Activated T-cell treated with anti-CD3 and anti-CD28 coated beads, Interleukin-2, amount 50 U/mL, for 48 hours (primary cell): ENCODE data around the gene HDAC4.

Experiments used
- DNase-seq, 2 experiments: peaks; one replicate each; pipeline ENCODE4 v3.0.0-alpha.2; 2020

The HDAC4 gene

DNA sequence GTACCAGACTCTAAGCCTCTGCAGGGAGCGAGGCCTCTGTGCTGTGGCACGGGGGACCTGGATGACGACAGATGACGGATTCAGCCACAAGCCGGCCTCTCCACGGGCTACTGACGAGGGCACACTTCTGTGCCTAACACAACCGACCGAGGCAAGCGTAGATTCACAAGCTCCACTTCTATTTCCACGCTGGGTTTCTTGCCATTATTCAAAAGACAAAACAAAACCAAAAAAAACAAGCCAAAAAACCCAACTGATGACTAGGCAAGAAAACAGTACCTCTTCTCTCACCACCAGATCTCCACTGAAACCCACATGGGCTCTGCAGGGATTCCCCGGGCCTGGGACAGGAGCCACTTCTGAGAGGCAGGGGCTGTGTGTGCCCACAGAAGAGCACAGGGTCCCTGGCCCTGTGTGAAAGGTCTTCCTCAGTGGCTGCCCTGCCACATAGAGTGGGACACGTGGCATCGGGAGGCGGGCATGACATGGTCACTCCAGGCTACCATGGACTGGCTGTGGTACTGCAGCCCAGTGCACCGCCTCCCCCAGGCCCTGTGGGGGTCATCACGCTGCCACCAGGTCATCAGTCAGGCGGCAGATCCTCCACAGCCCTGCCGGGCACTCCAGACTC, 254.7 kb downstream of the HDAC4 start:
- no peak for DNase-seq

- DNase-seq, result no peak
These were observed 255.2 kb downstream of the HDAC4 start for GRCh38 chr2:239145601-239146000.

GRCh38 chr2:239145106-239145505, 255.7 kb downstream of the HDAC4 start:
- no peak for DNase-seq

GRCh38 chr2:239144713-239144999, 256.2 kb downstream of the HDAC4 start:
- DNase-seq, result no peak

- peak; percentile 45 to 49 for DNase-seq
These were observed 256.7 kb downstream of the HDAC4 start for GRCh38 chr2:239143858-239144712.

GRCh38 chr2:239142806-239143205, 258.0 kb downstream of the HDAC4 start:
- no peak for DNase-seq

- no peak for DNase-seq
These were observed 258.5 kb downstream of the HDAC4 start for GRCh38 chr2:239142296-239142695.

DNA sequence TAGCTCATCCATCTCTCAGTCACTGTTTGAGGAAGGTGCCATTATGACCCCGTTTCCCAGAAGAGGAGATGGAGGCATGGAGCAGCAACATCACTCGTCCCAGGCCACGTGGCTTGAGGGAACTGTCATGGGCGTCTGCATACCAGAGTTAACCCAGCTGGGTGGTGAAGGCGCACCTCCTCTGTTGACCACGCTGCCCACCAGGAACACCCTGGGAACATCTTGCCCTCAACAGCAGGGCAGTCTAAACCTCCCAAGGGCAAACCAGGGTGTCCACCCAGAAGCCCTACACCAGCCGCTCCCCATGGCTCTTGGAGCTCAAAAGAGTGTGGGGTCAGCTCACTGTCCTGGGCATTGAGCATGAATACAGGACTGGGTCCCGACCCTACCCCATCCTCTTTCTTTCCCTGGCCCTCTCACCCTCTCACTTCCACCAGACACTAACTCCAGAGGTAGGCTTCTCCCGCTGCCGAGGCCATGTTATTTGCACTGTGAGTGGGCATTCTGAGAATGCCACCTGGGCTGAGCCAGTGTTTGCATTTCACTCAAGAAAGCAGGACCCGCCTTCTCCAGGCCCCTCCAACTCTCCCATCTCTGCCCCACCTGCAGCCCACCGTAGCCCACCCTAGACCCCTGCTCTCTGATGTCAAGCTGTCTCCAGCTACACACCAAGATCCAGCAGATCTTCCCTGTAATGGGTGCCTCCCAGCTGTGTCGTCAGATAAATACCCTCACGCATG, 259.6 kb downstream of the HDAC4 start:
- DNase-seq, result no peak

DNA sequence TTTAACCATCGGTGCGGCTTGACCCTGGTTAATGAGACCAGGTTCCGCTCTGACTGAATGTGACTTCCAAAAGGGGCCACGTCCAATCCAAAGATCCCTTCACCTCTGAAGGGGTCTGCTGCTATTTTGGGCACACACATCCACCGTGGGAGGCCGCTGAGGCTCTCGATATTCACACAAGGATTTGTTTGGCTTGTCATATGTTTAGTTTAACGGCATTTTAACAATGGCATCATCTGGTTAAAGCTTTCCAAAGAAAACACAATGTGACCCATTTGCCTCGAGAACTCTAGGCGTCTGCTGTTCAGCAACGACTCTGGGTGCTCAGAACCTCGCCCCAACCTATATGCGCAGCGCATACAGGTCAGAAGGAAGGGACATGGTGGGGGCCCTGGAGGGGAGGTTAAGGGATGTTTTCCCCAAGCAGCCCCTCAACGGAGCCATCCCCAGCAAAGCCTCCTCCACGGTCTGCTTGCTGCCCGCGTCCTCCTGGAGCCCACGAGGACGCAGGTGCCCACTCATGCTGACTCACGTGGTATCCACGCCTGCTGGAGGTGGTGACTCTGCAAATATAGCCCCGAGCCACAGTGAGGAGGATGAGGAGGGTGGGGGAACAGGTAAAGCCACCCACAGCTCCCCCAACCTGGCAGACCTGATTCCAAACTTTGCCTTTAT, 260.3 kb downstream of the HDAC4 start:
- DNase-seq, result no peak

DNA sequence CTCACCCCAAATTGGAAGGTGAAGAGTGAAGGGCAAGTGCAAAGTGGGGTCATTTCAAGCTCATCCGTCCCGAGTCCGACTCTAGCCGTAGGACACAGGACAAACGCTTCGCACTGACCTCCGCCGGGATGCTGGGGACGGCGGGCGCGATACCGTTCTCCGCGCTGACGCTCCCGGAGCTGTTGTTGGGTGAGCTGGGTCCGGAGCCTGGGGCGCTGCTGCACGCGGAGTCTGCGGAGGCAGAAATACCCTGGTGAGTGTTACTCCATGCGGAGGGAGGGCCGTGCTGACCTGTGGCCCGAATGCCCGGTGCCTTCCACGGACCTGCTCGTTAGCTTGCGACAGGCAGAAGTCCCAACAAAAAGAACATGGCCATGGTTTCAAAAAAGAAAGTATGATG, 261.3 kb downstream of the HDAC4 start:
- DNase-seq, result no peak

- DNase-seq, result no peak
These were observed 261.7 kb downstream of the HDAC4 start for GRCh38 chr2:239139101-239139500.

DNA sequence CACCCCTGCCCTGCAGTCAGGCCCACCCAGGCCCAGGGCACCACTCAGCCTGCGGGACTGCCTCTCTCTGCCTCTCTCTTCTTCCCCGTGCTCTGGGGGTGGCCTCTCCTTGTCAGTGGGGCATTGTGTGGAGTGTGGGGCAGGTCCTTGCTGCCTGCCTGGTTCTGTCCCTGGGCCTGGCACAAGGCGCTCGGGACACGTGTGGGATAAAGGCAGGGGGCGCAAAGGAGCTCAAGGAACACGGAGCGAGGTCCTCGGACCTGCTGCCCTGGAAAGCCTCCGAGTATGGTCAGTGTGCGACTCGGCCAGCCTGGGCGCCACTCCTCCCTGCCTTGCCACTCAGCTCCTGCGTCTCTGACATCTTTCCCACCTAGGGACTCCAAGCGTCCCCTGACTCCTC, 262.2 kb downstream of the HDAC4 start:
- DNase-seq, result no peak

GRCh38 chr2:239137898-239138283, 262.9 kb downstream of the HDAC4 start:
- no peak for DNase-seq

GRCh38 chr2:239137165-239137897, 263.5 kb downstream of the HDAC4 start:
- no peak for DNase-seq

DNA sequence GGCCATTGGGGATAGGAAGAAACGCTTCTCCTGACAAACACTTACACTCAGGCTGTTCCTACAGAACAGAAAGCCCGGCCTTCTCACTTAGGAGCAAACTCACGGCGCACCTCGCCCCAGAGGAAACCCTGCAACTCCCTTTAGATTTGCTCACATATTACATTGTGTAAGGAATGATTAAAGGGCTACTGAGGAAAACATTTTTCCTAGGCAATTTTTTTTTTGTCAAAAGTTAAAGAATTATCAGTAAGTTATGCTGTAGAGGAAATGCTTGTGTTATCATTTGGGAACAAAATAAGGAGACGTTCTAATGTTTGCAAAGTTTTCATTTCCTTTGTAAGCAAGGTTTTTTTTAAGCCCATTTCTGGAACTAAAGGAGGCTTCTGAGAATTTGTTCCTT, 264.1 kb downstream of the HDAC4 start:
- DNase-seq, result no peak

GRCh38 chr2:239136203-239136602, 264.6 kb downstream of the HDAC4 start:
- DNase-seq, result no peak

- DNase-seq, result no peak
These were observed 265.3 kb downstream of the HDAC4 start for GRCh38 chr2:239135531-239135930.

DNA sequence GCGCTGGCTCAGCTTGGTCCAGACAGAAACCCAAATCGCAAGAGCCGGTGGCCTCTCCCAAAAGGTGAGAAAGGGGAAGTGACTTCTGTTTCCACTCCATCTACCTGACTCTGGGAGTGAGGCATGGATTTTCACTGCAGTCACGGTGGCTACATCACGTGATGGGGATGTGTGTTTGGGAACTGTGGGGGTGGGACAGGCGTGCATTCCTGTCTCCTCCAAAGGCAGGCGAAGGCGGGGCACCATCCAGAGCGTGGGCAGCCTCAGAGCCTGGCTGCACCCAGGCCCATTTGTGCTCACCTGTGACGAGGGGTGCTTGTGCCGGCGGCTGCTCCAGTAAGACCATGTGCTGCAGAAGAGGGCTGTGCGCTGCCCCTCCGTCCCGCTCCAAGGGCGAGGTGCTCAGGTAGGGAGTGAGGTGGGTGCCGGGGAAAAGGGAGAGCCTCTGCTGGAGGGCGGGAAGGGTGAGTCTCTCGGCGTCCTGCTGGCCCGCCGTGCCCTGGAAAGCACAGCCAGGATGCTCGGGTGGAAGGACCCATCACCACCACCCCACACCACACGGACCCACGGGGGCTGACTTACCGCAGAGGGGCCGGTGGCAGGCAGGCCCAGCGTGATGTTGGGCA, 266.8 kb downstream of the HDAC4 start:
- no peak for DNase-seq

DNA sequence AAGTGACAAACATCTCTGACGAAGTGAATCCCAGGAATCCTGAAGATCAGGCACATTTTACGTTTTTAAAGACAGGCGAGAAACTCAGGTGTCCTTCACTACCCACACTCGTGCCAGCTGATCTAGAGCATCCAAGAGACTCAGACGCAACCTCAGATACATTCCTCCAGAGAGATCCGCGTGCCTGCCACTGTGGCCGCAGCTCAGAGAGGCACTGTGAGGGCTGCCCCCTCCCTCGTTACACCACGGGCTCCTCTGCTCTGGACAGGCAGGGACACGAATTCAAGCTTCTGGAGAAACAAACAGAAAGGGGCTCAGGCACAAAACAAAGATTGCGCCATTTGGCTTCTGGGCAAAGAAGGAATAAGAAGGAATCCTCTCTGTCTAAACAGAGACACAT, 268.0 kb downstream of the HDAC4 start:
- DNase-seq, result no peak

DNA sequence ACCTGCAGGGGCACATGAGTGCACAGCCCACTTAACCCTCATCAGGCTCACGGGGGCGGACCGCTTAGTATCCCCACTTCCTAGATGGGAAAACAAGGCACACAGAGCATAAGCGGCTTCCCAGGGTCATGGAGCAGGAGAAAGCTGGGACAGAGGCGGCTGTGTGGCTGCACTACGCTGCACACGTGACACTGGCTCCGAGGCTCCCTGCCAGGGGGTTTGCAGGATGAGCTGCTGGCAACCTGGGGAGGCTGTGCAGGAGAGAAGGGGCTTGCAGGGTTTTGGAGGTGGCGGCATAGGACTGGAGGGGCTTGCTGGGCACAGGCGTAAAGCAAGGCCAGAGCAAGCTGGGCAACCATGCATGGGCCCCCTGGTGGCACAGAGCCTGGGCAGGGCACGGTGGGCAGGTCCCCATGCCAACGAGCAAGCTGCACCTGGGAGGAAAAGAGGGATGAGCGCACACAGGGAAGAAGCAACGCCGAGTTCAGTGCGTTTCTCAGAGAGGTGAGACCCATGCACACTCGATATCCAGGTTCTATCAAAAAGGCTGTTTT, 268.6 kb downstream of the HDAC4 start:
- DNase-seq, result no peak

GRCh38 chr2:239131521-239131920, 269.3 kb downstream of the HDAC4 start:
- DNase-seq, result no peak

GRCh38 chr2:239130786-239131325, 270.0 kb downstream of the HDAC4 start:
- DNase-seq, result no peak
